ENCODE results near the gene BCL2L1.

Gene BCL2L1

GRCh38 chr20:31691646-31692275, 30.9 kb downstream of the BCL2L1 start:
- no peak for DNase-seq

- no peak for DNase-seq
Observed at GRCh38 chr20:31690124-31690666, 32.5 kb downstream of the BCL2L1 start.

- no peak for DNase-seq
Observed at GRCh38 chr20:31689141-31689540, 33.5 kb downstream of the BCL2L1 start.

DNA sequence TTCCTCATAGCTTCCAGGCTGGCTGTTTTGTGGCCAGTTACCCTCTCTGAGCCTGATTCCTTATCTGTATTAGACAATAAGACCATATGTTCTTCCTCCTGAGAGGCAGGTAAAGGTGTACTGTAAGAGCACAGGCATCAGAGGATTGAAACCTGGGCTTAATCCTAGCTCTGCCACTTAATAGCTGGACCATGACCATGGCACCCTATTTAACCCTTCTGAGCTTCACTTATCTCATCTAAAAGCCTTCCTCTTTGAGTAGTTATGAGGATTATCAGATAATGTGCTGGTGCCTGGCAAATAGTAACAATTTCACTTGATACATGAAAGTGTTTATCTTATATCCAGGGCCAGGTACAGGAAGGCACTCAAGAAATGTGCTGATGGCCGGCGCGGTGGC, 34.9 kb downstream of the BCL2L1 start:
- DNase-seq: no peak

- DNase-seq: no peak
Observed at GRCh38 chr20:31685853-31686643, 36.6 kb downstream of the BCL2L1 start.

GRCh38 chr20:31684153-31685015, 38.3 kb downstream of the BCL2L1 start:
- no peak for DNase-seq

DNA sequence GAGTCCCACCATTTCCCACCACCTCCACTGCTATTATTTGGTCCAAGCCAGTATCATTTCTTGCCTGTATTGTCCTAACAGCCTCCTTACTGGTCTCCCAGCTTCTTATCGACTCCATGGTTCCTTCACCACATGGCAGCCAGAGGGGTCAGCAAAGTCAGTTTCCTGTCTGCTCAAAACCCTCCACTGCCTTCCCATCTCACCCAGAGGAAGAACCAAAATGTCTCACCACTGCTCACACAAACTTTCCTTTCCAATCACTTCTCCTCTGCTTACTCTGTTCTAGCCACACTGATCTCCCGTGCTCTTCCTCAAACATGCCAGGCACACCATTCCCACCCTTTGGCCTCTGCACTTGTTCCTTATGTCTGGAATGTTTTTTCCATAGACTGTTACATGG, 39.7 kb downstream of the BCL2L1 start:
- DNase-seq: no peak

DNA sequence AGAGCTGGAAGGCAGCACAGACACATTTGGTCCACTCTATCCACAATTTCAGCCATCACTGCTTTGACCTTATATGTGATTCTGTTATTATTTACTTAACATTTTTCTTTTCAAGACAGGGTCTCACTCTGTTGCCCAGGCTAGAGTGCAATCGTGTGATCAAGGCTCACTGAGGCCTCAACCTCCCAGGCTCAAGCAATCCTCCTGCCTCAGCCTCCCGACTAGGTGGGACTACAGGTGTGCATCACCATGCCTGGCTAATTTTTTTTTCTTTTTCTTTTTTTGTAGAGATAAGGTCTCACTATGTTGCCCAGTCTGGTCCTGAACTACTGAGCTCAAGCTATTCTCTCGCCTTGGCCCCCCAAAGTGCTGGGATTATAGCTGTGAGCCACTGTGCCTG, 40.3 kb downstream of the BCL2L1 start:
- no peak for DNase-seq

DNA sequence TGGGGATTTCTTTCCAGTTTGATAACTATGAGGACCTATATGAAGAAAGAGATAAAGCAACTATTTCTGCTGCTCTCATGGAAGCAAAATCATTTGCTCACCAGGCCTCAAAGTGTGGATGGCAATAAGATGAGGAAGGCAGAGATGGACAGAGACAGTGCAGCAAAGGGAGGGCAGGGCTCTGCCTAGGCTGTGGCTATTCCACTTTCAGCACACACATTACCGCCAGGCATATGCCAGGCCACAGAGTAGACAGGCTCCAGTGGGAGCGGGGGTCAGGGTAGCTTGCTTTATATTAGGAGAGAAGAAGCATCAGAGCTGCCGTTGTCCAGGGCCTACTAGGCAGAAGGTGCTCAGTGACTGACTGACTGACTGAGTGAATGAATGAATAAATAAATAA, 40.9 kb downstream of the BCL2L1 start:
- no peak for DNase-seq

DNA sequence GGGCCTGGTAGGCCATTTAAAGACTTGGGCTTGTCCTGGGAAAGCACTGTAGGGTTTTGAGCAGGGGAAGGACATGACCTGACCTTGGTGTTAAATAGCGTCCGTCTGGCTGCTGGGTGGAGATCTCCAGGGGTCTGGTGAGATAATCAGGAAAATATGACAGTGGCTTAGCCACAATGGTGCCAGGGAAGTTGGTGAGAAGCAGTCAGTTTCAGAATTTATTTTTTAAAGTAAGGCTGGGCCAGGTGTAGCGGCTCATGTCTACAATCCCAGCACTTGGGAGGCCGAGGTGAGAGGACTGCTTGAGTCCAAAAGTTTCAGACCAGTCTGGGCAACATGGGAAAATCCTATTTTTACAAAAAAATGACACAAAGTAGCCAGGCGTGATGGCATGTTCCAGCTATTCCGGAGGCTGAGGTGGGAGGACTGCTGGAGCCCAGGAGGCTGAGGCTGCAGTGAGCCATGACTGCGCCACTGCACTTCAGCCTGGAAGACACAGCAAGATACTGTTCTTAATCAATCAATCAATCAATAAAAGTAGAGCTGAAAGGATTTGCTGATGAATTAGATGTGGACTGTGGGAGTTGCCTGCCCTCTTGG, 41.4 kb downstream of the BCL2L1 start:
- DNase-seq: no peak

GRCh38 chr20:31680286-31681127, 42.2 kb downstream of the BCL2L1 start:
- no peak for DNase-seq

DNA sequence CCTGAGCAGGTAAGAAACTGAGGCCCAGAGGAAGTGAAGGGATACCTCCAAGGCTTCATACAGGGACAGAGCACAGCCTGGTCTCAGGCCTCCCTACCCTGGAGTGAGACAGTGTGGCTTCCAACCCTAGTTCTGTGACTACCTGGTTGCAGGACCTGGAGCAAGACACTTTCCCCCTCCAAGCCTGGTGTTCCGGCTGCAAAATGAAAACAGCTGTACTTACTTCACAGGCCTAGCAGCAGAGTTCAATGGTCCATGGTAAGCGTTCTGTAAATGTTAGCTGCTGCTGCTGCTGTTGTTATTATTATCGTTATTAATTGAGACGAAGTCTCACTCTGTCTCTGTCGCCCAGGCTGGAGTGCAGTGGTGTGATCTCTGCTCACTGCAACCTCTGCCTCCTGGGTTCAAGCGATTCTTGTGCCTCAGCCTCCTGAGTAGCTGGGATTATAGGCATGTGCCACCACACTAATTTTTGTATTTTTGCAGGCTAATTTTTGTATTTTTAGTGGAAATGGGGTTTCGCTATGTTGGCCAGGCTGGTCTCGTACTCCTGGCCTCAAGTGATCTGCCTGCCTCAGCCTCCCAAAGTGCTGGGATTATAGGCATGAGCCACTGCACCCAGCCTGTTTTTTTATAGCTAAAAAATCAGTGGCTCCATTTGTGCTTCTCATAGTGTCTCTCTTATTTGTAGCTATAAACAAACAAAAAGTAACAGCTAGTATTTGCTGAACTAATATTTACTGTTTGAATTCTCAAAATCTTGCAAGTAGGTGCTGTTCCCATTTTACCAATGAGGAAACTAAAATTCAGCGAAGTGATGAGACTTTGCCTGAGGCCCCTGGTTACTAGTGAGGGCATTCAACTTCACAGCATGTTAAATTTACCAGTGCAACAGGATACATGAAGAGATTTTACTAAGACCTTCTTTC, 43.0 kb downstream of the BCL2L1 start:
- no peak for DNase-seq

DNA sequence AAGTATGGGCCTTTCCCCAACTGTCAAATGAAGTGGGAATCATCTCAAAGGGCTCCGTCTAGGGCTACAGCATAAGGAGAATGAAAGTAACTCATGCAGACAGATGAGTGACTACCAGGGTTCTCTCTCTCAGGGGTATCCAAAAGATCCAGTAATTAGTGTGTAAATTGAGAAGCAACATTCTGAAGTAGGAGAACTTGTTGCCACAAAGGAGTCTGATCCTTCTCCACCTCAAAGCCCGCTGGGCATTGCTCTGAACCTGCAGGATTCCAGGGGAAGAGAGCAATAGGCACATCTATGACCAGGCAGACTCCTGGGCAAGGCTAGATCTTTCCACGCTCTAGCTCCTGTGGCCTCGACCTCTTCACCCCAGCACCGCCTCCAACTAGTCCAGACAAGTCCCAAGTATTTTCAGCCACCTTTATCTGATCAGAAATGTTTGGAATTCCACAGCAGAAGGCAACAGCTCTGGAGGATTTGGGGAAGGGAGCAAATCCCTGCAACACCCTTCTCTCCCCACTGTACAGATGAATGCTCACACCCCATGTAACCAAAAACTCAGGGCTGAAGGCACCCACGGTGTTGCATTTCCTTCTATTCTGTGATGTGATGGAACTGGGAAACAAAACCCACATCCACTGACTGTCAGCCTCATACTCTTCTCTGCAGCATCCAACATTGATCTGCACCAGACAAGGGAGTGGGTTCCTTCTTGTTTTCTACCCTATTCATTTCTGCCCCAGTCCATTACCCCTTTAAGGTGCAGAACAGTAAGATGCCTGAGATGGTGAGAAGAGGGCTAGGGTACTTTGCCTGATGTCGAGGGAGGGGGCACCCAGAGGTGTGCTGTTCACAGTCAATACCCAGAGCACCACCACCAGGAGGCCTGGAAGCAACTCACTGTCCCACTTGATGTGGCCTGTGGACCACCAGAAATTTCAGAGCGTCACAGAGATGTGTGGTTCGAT, 44.0 kb downstream of the BCL2L1 start:
- DNase-seq: no peak

GRCh38 chr20:31677553-31678260, 45.0 kb downstream of the BCL2L1 start:
- DNase-seq: no peak

DNA sequence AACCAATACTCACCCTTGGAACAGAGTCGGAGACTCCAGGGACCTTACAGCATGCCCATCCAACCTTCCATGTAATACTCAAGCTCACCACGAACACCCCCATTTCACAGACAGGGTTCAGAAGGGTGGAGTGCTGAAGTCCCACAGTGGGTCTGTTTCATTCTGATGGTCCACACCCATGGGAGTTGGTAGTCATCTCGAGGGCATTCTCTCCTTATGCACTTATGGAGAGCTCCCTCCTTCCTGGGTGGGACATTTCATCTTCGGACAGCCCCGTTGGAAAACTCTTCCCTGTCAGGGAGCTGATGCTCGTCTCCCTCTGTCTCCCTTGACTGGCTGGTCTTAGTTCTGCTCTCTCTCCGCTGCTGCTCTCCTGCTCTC, 46.1 kb downstream of the BCL2L1 start:
- DNase-seq: no peak

DNA sequence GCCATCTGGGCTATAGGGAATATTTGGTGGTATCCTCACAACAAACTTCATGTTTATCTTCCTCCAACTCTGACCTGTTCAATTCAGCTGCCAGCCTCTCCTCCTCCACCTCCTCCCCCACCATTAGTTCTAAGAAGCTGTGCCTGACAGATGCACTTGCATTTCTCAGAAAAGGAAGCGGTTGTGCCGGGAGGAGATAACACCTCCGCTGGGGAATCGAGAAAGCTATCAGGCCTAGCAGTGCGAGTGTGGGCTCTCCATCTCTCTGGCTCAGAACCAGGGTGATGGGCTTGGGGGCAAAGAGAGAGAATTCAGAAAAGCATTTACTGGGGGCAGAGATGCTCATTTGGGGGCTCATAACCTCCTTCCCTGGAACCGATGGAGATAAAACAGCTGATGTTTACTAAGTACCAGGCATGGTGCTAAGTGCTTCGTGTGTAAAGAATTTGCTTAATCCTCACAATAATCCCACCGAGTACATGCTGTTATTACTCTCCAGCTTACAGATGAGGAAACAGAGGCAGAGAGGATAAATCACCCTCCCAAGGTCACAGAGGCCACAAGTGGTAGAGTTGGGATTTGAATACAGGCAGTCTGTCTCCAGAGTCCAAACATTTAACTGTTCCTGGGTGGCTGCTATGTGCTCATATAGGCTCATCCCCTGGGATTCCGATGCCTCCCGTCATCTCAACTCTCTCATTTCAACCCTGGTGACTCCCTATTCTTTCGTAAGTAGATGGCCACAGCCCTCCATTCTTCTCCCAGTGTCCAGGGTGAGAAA, 46.6 kb downstream of the BCL2L1 start:
- DNase-seq: no peak

- DNase-seq: no peak
Observed at GRCh38 chr20:31674895-31675827, 47.5 kb downstream of the BCL2L1 start.
